Forelimb muscle (tissue), 1 donor: Measurements from ENCODE around the gene GRIP2. TPM values are rescaled to one million over a fixed set of nuclear protein-coding genes. Genes with fewer than 3 reads are reported as not detected.

Source experiments
- DNase-seq: peaks from one replicate; pipeline ENCODE4 v3.0.0-alpha.2; 2013; ENCODE audit warnings: low read depth
- polyA plus RNA-seq: library from polyadenylated mRNA; unstranded; fragments of 120-200 nt; gene quantifications from one replicate; pipeline ENCODE4 v1.2.1, GENCODE V29; 2013; ENCODE audit not compliant: insufficient read length

The GRIP2 gene
- polyA plus RNA-seq, 1 donor = 29.3 TPM

DNA sequence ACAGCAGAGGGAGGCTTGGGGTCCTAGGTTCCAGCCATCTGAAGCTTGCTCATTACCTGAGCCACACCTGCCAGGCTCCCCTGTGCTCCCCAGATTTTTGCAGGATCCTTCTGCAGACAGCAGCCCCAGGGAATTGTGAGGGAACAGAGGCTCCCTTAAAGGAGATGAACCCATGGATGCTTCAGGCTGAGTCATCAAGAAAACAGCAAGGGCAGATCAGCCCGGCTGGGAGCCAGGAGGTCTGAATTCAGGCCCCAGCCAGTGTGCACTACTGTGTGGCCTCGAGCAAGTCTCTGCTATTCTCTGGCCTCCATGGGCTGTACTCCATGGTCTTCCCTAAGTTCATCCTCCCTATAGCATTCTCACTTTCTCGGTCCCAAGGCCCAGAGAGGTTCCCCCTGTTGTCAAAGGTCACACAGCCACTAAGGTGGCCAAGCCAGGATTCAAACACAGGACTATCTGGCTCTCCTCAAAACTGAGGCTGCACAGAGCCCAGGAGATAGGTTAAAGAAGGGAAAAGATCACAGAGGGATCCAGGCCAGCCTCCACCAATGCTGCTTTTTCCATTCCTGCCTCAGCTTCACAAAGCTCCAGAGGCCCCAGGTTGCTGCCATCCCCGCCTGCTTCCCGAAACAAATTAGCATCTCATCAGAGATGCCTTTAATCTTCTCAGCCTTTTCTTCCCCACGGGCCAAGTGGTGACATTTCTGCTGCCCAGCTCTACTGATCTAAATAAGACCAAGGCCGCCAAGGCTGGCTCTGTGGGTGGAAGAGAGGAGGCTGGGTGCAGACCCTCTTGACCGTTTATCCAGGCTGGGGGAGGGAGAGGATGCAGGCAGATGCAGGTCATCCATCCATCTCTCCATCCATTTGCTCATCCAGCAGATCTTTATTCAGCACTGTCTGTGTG, 21.2 kb upstream of the GRIP2 start:
- DNase-seq = no peak

DNA sequence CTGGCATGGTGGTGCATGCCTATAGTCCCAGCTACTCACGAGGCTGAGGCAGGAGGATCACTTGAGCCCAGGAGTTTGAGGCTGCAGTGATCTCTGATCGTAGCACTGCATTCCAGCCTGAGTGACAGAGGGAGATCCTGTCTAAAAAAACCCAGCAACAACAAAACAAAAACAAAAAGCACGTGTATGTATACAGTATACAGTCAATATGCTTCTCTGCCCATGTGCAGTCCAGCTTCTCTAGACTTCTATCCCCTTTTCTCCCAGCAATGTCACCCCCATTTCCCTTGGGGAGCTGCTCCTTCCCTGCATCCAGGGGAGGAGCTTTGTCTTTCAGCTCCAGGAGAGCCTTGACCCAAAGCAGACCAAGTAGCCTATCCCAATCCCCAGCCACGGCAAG, 20.0 kb upstream of the GRIP2 start:
- DNase-seq = no peak

DNA sequence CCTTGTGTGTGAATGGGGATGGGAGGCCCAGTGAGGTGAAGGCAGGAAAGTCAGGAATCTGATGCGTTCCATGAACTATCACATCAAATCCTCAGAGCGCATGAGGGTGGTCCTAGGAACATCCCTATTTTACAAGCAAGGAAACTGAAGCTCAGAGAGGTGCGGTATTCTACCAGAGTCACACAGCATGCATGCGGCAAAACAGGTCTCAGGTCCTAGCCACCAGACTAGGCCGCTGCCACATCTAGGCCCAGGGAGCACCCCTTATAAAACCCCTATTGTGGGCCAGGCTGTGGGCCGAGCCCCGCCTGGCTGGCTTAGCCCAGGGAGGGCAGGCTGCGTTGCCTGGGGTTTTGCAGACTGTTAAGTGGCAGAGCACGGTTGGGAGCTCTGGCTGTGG, 17.9 kb upstream of the GRIP2 start:
- no peak for DNase-seq

DNA sequence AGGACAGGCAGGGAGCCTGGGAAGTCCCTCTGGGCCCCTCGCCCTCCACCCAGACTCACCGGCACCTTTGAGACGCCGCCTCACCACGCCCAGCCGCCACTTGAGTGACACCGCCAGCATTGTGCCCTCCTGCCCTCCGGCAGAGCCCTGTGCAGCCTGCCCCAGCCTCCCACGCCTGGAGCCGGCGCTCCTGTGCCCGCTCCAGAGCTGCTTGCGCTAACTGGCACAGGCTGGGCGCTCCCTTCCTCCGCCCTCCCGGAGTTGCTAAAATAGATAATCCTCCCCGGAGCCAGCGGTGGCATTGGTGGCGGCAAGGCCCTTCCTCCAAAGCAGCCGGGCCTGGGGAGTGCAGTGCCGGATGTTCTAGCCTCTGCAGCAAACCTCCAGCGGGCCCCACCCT, 15.7 kb upstream of the GRIP2 start:
- no peak for DNase-seq

DNA sequence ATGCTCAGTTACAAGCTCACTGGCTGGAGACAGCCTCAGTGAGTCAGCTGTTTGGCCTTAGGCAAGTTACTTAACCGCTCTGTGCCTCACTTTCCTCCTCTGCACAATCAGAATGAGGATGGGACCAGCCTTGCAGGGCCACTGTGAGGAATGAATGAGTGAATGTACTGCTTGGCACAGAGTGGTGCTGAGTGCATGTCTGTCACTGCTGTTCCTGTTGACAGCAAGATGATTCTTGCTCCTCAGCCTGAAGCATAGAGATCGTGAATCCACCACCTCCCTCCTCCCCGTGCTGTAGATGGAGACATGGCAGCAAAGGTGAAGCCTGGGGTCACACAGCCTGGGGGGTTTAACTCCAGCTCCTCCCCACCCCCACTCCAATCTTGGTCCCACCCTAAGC, 14.6 kb upstream of the GRIP2 start:
- no peak for DNase-seq

DNA sequence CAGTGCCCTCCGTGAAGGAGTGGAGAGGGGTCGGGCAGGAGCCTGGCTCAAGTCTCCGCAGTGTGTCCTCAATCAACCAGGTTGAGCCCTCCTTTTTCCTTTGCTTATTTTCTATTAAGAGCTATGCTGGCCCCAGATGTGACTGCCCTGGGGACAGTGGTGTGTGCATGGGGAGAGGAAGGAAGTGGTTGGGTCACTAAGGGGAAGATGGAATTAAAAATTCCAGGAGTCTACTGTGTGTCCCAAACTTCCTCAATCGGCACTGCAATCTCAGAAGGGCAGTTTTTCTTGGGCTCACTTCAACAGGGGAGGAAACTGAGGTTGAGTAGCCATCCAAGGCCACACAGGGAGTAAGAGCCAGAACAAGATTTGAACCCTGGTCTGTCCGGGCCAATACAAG, 13.7 kb upstream of the GRIP2 start:
- no peak for DNase-seq

DNA sequence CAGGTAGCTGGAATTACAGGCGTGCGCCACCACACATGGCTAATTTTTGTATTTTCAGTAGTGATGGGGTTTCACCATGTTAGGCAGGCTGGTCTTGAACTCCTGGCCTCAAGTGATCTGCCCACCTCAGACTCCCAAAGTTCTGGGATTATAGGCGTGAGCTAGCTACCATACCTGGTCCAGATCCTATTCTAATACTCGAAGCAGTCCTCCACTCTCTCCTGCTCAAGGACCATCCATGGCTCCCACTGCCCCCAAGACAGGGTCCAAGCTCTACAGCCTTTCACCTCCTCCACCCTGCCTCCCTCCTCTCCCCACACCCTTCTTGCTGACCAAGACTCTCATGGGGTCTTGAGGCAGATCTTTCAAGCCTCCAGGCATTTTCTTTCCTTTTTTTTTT, 12.6 kb upstream of the GRIP2 start:
- no peak for DNase-seq

DNA sequence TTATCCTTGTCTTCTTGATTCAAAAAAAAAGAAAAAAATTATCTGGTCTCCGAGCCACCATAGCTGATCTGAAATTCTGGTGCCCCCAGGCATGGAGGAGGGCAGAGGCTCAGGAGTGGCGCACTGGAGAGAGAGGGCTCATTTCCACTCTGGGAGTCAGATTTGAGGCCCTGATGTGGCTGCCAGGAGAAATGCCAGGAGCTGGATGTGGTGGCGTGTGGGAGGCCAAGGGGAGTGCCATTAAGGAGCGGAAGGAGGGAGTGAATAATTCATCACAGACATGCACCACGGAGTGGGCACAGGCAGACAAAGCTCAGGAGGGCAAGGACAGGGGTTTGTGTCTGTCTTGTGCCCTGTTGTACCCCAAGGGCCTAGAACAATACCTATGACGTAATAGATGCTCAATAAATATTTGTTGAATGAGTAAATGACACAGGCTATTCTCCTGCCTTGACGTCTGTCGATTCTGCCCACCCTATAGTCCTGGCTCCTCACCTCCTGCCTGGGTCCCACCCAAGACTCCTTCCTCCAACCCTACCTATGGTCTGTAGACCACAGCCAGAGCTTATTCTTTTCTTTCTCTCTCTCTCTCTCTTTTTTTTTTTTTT, 12.0 kb upstream of the GRIP2 start:
- DNase-seq = no peak

DNA sequence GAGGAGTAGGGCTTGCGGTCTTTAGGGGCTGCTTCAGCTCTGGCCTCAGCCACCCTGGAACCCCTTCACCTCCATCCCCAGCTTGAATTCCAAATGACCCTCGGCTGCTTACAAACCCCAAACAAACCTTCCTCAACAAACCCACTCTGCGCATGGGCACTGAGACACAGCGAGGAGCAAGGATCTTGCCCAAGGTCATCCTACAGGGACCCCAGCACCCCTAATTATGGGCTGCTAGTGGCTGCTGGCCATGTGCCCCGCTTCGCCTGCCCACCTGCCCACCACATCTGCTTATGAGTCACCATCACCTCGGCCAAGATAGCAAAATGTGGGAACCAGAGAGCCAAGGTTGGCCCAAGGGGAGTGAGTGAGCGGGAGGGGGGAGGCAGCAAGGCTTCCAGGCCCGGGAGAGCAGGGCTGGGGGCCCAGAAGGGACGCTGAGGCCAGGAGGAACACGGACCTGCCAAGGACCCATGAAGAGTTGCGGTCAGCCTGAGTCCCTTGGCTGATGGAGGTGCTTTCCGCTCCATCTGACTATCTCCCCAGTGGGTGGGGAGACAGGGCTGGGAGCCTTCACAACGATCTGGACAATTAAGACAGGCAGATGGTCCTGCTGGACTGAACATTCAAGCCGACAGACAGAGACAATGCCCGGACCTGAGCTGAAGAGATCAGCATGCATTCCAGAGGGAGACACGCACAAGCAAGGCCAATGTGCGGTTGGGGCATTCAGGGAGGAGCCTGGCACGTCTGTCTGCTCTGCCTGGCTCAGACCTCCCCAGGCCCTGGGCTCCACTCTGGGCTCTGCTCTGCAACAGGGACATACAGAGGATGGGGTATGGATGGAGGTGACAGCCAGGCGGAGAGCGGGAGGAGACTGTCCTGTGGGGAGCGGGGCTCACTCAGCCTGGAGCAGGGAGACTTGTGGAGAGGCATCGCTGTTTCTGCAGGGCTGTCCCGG, 10.8 kb upstream of the GRIP2 start:
- no peak for DNase-seq

DNA sequence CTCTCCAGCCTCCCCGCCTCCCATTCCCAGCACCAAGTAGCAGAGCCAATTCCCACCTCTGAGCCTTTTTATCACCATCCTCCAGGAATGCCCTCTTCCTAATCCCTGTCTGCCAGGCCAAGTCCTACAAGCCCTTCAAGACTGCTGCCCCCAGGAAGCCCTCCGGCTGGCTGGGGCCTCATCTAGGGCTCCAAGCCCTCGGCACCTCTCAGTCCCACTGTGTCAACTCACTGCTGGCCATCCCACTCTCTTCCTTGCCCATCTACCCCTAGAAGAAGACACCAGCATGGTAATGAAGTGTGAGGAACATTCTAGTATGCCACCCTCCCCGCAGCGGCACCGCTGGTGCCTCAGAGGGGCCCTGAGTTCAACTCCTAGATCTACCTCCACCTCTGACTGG, 10.0 kb upstream of the GRIP2 start:
- DNase-seq = no peak

DNA sequence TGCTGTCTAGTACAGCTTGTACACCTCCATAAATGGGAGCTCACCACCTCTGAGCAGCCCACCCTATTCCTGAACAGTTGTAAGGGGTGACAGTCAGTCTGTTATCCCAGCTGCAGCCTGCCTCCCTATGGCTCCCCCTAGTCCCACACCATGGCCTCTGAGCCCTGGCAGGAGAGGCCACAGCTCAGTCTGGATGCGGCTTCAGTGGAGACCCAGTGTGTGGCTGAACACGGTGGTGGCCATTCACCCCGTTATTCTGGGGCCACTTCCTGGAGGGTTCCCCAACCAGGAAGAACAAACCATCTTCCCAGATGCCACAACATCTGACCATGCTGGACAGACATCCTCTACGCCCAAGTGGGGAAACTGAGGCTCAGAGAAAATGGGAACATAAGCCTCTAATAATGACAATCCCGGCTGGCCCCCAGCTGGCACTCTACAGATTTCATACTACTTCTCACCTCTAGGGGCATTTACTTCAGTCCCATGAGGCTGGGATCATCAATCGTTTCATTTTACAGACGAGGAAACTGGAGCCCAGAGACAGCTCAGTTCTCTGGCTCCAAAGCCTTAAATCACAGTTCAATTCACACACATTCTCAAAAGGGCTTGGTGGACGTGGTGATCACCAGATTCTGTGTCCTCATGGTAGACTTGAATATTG, 9.2 kb upstream of the GRIP2 start:
- DNase-seq = no peak

DNA sequence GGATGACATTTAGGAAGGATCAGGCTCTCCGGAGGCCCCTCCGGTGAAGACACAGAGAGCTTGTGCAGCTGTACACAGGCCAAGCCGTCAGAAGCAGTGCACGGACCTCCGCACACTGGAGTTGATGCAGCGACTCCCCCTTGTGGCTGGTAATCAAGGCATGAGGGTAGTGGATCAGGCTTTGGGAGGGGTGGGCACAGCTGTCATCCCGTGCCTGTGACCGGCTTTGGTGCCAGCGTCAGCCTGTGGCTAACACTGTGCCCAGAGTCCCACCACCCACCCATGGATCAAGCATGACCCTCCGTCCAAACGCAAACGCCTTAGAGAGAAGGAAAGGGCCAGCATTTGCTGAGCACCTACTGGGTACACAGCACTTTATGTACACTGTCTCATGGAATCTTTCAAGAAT, 8.2 kb upstream of the GRIP2 start:
- DNase-seq = peak; percentile 49

DNA sequence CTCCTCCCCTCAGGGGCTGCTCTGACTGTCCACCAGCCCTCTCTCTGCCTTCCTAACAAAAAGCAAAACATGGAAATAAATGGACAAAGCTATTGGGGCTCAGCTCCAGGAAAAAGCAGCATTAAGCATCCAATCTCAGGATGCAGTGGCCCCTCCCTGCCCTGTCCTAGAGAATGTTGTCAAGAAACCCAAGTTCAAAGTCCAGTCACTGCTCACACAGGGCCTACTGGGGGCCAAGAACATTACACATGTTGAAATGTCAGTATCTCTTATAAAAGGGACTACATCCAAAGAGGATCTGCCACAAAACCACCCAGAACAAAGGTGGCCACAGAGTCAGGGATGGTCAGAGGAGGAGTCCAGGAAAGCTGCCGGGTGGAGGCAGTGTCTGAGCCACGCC, 7.6 kb upstream of the GRIP2 start:
- DNase-seq = no peak

DNA sequence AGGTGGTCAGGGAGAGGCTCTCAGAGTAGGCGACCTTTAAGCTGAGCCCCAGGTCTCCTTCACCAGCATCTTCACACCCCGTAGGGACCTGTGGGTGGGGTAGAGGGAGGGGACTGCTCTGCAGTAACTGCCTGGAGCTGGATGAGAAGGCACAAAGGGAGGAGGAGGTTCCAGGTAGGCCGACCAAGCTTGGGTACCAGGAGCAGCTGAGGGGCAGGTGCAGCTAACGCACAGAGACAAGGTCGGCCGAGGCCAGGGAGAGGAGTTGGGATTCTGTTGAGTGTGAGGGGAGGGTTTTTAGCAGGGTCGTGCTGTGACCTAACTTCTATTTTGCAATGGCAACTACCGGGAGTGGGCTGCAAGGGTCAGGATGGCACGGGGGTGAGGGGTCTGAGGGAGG, 5.9 kb upstream of the GRIP2 start:
- DNase-seq = no peak

DNA sequence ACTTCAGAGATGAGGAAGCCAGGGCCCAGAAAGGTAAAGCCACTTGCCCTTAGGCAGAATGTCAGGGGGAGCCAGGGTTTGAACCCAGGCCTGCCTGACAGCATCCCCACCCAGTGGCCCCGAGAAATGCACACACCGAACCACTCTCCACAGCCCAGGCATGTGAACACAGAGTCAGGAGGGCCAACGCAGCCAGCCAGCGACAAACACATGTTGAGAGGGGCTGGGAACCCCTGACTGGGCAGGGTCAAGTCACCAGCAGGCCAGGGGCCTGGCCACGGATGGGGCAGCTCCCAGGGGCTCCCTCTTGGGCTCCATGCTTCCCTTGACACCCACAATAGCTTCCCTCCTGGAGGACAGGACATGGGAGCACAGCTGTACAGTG, 5.1 kb upstream of the GRIP2 start:
- DNase-seq = no peak

DNA sequence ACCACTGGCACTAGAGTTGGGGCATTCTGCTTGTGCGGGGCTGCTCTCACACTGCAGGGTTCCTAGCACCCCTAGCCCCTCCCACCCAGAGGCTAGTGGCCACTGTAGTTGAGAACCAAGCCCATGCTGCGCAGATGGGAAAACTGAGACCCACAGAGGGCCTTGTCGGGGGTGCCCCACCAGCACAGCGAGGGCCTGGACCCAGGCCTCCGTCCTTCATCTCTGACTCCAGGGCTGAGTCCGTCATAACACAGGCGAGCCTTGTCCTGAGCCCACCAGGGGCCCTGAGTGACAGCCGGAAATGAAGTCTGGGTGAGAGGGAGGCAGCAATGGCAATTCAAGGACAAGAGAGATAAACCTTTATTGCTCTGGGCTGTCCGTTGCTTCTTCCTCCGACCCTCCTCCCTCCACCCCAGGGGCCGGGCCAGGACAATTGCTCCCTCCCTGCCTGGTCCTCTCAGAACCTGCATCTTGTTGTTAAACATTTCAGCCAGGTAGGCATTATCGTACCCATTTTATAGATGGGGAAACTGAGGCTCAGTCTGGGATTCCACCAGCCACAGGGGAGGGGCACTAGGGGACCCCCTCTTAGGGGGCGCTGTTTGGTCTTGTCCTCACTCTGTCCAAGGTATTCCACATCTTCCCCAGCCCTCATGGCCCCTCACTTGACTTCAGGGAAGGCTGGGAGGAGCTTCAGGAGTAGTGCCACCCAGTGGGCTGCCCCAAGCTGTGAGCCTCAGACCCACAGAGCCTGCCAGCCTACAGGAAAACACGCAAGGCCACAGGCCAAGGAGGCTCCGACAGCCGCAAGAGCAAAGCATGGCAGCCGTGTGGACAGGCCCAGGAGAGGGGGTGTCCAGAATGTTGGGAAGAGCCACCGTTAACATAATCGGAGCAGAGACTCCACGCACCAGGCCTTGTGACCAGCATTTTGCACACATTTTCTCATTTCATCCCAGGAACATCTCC, 4.4 kb upstream of the GRIP2 start:
- DNase-seq = no peak

DNA sequence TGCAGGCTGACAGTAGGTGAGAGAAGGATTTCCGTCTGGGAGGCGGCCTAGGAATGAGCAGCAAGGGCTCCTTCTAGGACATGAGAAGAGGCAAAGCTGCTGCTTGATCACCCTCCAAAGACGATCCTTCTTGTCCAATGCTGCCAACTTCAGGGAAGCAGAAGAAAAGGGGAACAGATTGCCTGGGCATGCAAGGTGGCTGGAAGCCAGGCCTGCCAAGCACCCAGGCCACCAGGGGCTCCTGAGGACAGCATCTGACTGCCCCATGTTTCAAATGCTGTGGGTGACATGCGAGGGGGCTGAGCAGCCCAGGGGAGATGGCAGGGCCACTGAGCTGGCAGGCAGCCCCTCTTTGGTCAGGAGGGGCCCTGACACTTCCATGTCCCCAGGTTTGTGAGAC, 3.3 kb upstream of the GRIP2 start:
- DNase-seq = no peak

DNA sequence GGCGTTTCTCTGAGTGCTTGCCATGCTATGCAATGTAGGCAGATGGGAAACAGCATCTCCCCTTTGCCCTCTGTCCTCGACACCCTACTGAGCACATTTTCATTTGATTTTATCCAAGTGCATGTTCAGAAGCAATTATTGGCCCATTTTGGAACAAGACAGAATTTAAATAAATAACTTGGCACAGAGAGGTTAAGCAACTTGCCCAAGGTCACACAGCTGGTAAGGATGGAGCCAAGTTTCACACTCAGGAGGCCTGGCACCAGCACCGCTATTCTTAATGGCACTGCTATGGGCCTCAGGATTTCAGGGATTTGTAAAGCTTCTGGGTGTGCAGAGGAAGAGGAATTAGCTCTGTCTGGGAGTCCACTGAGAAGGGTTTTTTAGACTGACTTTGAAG, 2.5 kb upstream of the GRIP2 start:
- DNase-seq = no peak

DNA sequence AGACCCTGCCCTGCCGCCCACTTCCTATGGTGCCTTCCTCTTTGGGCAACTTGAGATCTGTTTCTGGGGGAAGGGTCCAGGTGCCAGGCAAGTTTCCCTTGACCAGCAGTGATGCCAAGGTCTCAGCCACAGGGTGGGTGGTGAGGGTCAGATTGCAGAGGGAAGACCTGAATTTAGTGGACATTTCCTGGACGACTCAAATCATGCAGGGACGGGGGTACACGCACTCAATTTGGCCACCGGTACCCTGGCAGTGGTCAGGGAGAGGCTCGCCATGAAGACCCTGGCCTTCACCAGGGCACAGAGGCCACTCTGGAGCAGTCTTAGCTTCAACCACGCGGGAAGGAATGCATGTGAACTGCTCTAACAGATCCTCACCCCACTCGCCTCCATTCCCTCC, 1.5 kb upstream of the GRIP2 start:
- DNase-seq = no peak

DNA sequence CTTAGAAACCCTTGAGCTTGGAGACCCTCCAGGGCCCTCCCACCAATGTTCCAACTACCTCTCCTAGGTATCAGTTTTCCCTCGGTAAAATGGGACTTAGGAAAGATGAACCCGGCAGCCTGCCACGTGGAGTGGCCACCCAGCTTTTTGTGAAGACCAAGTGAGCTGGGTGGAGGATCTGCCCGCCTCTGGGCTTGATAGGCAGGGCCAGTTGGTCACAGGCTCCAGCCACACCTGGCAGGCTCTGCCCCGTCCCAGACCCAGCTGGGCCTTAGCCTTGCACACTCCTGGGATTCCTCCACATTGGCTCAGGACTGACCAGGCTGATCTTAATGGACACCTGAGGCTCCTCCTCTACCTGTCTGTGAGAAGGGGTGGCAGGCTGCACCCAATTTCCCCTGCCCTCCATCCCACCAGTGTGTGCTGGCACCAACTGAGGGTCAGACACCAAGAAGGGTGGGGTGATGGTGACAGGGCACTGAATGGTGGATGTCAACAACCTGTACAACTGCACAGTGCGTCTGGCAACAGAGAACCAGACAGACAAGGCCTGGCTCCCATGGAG, 761 bp upstream of the GRIP2 start:
- no peak for DNase-seq
